GM18507 (cell line): ENCODE measurements around the gene KCMF1.

ENCODE experiments used
- DNase-seq: peaks from one replicate; pipeline ENCODE4 v3.0.0; 2011; ENCODE audit warnings: low read depth; ENCODE audit not compliant: insufficient read length; ENCODE audit errors: extremely low spot score
- FAIRE-seq: peaks from 2 replicates; lab custom pipeline; 2011; peaks lifted over from hg19 to GRCh38; lab: Jason Lieb, UNC

KCMF1 gene

GRCh38 chr2:85064927-85065577, 94.1 kb downstream of the KCMF1 start:
- FAIRE-seq (no peak), DNase-seq (no peak)

GRCh38 chr2:85066006-85066740, 95.2 kb downstream of the KCMF1 start:
- FAIRE-seq (no peak), DNase-seq (no peak)

- peak; percentile 43 for DNase-seq
- FAIRE-seq, result peak; percentile 66
Observed at GRCh38 chr2:85066874-85067351, 96.0 kb downstream of the KCMF1 start.

GRCh38 chr2:85071096-85071495, 100.1 kb downstream of the KCMF1 start:
- DNase-seq, result no peak
- no peak for FAIRE-seq

- FAIRE-seq, result no peak
- no peak for DNase-seq
Observed at GRCh38 chr2:85073033-85073432, 102.1 kb downstream of the KCMF1 start.

- FAIRE-seq (no peak), DNase-seq (no peak)
Observed at GRCh38 chr2:85076618-85077274, 105.8 kb downstream of the KCMF1 start.

- FAIRE-seq, result no peak
- no peak for DNase-seq
Observed at GRCh38 chr2:85077859-85078419, 107.0 kb downstream of the KCMF1 start.

GRCh38 chr2:85078536-85078935, 107.6 kb downstream of the KCMF1 start:
- DNase-seq, result no peak
- no peak for FAIRE-seq

- DNase-seq, result no peak
- FAIRE-seq, result no peak
Observed at GRCh38 chr2:85083092-85083491, 112.1 kb downstream of the KCMF1 start.

- no peak for FAIRE-seq
- DNase-seq, result no peak
Observed at GRCh38 chr2:85085563-85085962, 114.6 kb downstream of the KCMF1 start.

GRCh38 chr2:85087541-85087940, 116.6 kb downstream of the KCMF1 start:
- FAIRE-seq (no peak), DNase-seq (no peak)

GRCh38 chr2:85088921-85089320, 118.0 kb downstream of the KCMF1 start:
- DNase-seq (no peak), FAIRE-seq (no peak)

- DNase-seq, result no peak
- no peak for FAIRE-seq
Observed at GRCh38 chr2:85089585-85089984, 118.6 kb downstream of the KCMF1 start.

GRCh38 chr2:85091838-85092237, 120.9 kb downstream of the KCMF1 start:
- DNase-seq (no peak), FAIRE-seq (no peak)

- FAIRE-seq (no peak), DNase-seq (no peak)
Observed at GRCh38 chr2:85095094-85095493, 124.1 kb downstream of the KCMF1 start.

GRCh38 chr2:85096616-85097015, 125.7 kb downstream of the KCMF1 start:
- FAIRE-seq, result no peak
- DNase-seq, result no peak

- no peak for FAIRE-seq
- no peak for DNase-seq
Observed at GRCh38 chr2:85104228-85104627, 133.3 kb downstream of the KCMF1 start.

- DNase-seq (no peak), FAIRE-seq (no peak)
Observed at GRCh38 chr2:85106489-85107180, 135.7 kb downstream of the KCMF1 start.
